CD14-positive monocyte (primary cell): ENCODE data around the gene TRNT1. TPM values are rescaled to one million over a fixed set of nuclear protein-coding genes. Genes with fewer than 3 reads are reported as not detected.

Experiments used
- DNase-seq, 3 donors: peaks; one replicate each; pipeline ENCODE4 v3.0.0-alpha.2; 2011 to 2022
- H2AFZ ChIP-seq: 2 replicates; pipeline ENCODE4 v1.6.0; 2012; ENCODE audit warnings: mild to moderate bottlenecking, low read depth, low read length, inconsistent platforms; ENCODE audit not compliant: insufficient read depth, poor library complexity, severe bottlenecking
- H3K27ac ChIP-seq, 2 donors: 1 replicate in 1 of 2; 2 replicates in 1 of 2; pipeline ENCODE4 v1.5.1; 2012 to 2013; ENCODE audit warnings: low read length in 2 of 2, control low read depth in 1 of 2, inconsistent platforms in 1 of 2, low read depth in 1 of 2, mild to moderate bottlenecking in 1 of 2
- H3K27me3 ChIP-seq, 2 donors: one replicate each; pipeline versions ENCODE4 v1.6.0 to v1.6.1; 2011 to 2013; ENCODE audit warnings: low read length in 2 of 2; ENCODE audit not compliant: control insufficient read depth in 2 of 2, insufficient read depth in 2 of 2
- H3K36me3 ChIP-seq, 2 donors: replicated peaks in 1 of 2; 1 replicate in 1 of 2; 2 replicates in 1 of 2; pipeline versions ENCODE4 v1.5.1 to v1.6.1; 2012 to 2013; ENCODE audit warnings: low read length in 2 of 2, control low read depth in 1 of 2, inconsistent platforms in 1 of 2, mild to moderate bottlenecking in 1 of 2; ENCODE audit not compliant: insufficient read depth in 2 of 2, control insufficient read depth in 1 of 2
- H3K4me1 ChIP-seq, 2 donors: 1 replicate in 1 of 2; 2 replicates in 1 of 2; pipeline versions ENCODE4 v1.5.1 to v1.6.1; 2012 to 2013; ENCODE audit warnings: low read length in 2 of 2, control low read depth in 1 of 2, inconsistent platforms in 1 of 2, mild to moderate bottlenecking in 1 of 2, moderate library complexity in 1 of 2; ENCODE audit not compliant: insufficient read depth in 2 of 2, control insufficient read depth in 1 of 2
- H3K4me2 ChIP-seq: replicated peaks from 2 replicates; pipeline ENCODE3; 2012; ENCODE audit warnings: low read length, moderate library complexity, mild to moderate bottlenecking; ENCODE audit not compliant: poor library complexity, severe bottlenecking; ENCODE audit errors: extremely low read depth
- H3K4me3 ChIP-seq, 3 experiments: fragments of 200-600 bp in 1 of 3; sonication (generic) in 1 of 3; replicated peaks in 1 of 3; 1 replicate in 2 of 3; 2 replicates in 1 of 3; pipeline ENCODE4 v1.5.1; 2011 to 2013; ENCODE audit warnings: low read length in 3 of 3, mild to moderate bottlenecking in 3 of 3, control low read depth in 2 of 3, low read depth in 2 of 3, inconsistent platforms in 1 of 3, moderate library complexity in 1 of 3
- H3K79me2 ChIP-seq: 2 replicates; pipeline ENCODE4 v1.6.0; 2012; ENCODE audit warnings: mild to moderate bottlenecking, control low read depth, inconsistent platforms, low read length, moderate library complexity; ENCODE audit not compliant: insufficient read depth
- H3K9ac ChIP-seq: 2 replicates; pipeline ENCODE4 v1.6.0; 2017; ENCODE audit warnings: low read length, mild to moderate bottlenecking; ENCODE audit not compliant: insufficient read depth, poor library complexity, severe bottlenecking
- H3K9me3 ChIP-seq, 2 donors: replicated peaks in 1 of 2; 1 replicate in 1 of 2; 2 replicates in 1 of 2; pipeline versions ENCODE4 v1.5.1 to v1.6.1; 2012 to 2013; ENCODE audit warnings: low read length in 2 of 2, control low read depth in 1 of 2; ENCODE audit not compliant: control insufficient read depth in 1 of 2, insufficient read depth in 1 of 2
- H4K20me1 ChIP-seq: 2 replicates; pipeline ENCODE4 v1.6.0; 2012; ENCODE audit warnings: mild to moderate bottlenecking, low read length, control low read depth, moderate library complexity; ENCODE audit not compliant: insufficient read depth
- H3K27ac Mint-ChIP-seq, 7 donors: one replicate each; pipeline ENCODE4 v1.8.0; 2020; ENCODE audit warnings: mild to moderate bottlenecking in 7 of 7, mixed read lengths in 7 of 7, moderate library complexity in 6 of 7, inconsistent platforms in 2 of 7
- H3K27me3 Mint-ChIP-seq, 3 donors: one replicate each; pipeline ENCODE4 v1.8.0; 2021 to 2022; ENCODE audit warnings: low read depth in 3 of 3, mild to moderate bottlenecking in 3 of 3, mixed read lengths in 3 of 3, moderate library complexity in 3 of 3, inconsistent platforms in 1 of 3
- H3K36me3 Mint-ChIP-seq, 2 donors: one replicate each; pipeline ENCODE4 v1.8.0; 2020; ENCODE audit warnings: mixed read lengths in 2 of 2, inconsistent platforms in 1 of 2, mild to moderate bottlenecking in 1 of 2
- H3K4me1 Mint-ChIP-seq: one replicate; pipeline ENCODE4 v1.8.0; 2020; ENCODE audit warnings: mild to moderate bottlenecking, mixed read lengths
- H3K4me3 Mint-ChIP-seq, 2 donors: one replicate each; pipeline ENCODE4 v1.8.0; 2020; ENCODE audit warnings: mild to moderate bottlenecking in 2 of 2, mixed read lengths in 2 of 2, moderate library complexity in 1 of 2
- H3K9me3 Mint-ChIP-seq, 7 donors: one replicate each; pipeline ENCODE4 v1.8.0; 2020 to 2022; ENCODE audit warnings: mixed read lengths in 7 of 7, mild to moderate bottlenecking in 6 of 7, moderate library complexity in 6 of 7, inconsistent platforms in 2 of 7
- CTCF ChIP-seq: fragments of 200-600 bp; IDR thresholded peaks from one replicate; pipeline ENCODE4 v1.8.0; 2022; ENCODE audit warnings: antibody characterized with exemption, mild to moderate bottlenecking
- WGBS: methylation state at CpG from one replicate; pipeline ENCODE4 v1.1.5; 2013; ENCODE audit warnings: missing lambda C conversion rate; ENCODE audit not compliant: insufficient coverage; 5-methylcytosine and 5-hydroxymethylcytosine counted together
- intact Hi-C, 2 donors: fragments of 100-400 bp; cut with micrococcal nuclease; formaldehyde crosslinking; loops; one replicate each; pipeline versions ENCODE4 v1.15.0 to v1.15.1; 2023
- polyA plus RNA-seq, 3 donors: library from polyadenylated mRNA; depleted of rRNA in 1 of 3; unstranded in 2 of 3; stranded (reverse) in 1 of 3; fragments of 300-500 nt in 2 of 3; fragments of >200 nt in 1 of 3; fragmentation: Illumina TruSeq in 2 of 3; gene quantifications; 1 replicate in 2 of 3; 2 replicates in 1 of 3; pipeline ENCODE4 v1.2.3, GENCODE V29; 2012 to 2021

Gene TRNT1
- polyA plus RNA-seq, 3 donors: 4.4 to 15.8 (median 10.3) TPM

- intact Hi-C loops: no loop called here
- WGBS: 89% methylated on average over 3 of the region's 7 CpGs
- H3K4me3 ChIP-seq: no peak overlapping the region
- H3K79me2 ChIP-seq: no peaks in the 10 kb centered on the region
- peaks cover 0 to 4% (median 2%) of the 10 kb centered on the region in 3 donors for H3K27me3 Mint-ChIP-seq
- no peaks in the 10 kb centered on the region for H3K27me3 ChIP-seq
- H3K36me3 ChIP-seq: no peaks in the 10 kb centered on the region
- H3K4me1 ChIP-seq: no peaks in the 10 kb centered on the region
- H3K9me3 Mint-ChIP-seq: peaks cover 0 to 17% (median 4%) of the 10 kb centered on the region in 7 donors
- no peak overlapping the region for H3K27ac Mint-ChIP-seq
- H3K9me3 ChIP-seq: no peaks in the 10 kb centered on the region
- no peaks in the 10 kb centered on the region for H3K36me3 Mint-ChIP-seq
- DNase-seq: no peak
- no peaks in the 10 kb centered on the region for H4K20me1 ChIP-seq
- no peak for TF ChIP-seq CTCF
- H3K9ac ChIP-seq: no peak overlapping the region
- no peak overlapping the region for H3K4me2 ChIP-seq
- no peak overlapping the region for H3K4me3 Mint-ChIP-seq
- H3K27ac ChIP-seq: no peak overlapping the region
- H3K4me1 Mint-ChIP-seq: peaks cover 5% of the 10 kb centered on the region
- no peak overlapping the region for H2AFZ ChIP-seq
Measured at GRCh38 chr3:3087716-3088465, 38.8 kb upstream of the TRNT1 start.

- no peak for DNase-seq
- H3K4me3 Mint-ChIP-seq: no peak overlapping the region
- Histone ChIP-seq H3K9ac (no peak overlapping the region), H3K79me2 (no peaks in the 10 kb centered on the region), H3K4me2 (no peak overlapping the region), H3K36me3 (no peaks in the 10 kb centered on the region), H3K4me1 (no peaks in the 10 kb centered on the region), H3K4me3 (no peak overlapping the region), H3K27ac (no peak overlapping the region), H3K27me3 (no peaks in the 10 kb centered on the region), H3K9me3 (no peaks in the 10 kb centered on the region), H4K20me1 (no peaks in the 10 kb centered on the region), H2AFZ (no peak overlapping the region)
- no peak overlapping the region for H3K27ac Mint-ChIP-seq
- no peak for TF ChIP-seq CTCF
- peaks cover 0 to 4% (median 2%) of the 10 kb centered on the region in 3 donors for H3K27me3 Mint-ChIP-seq
- no peaks in the 10 kb centered on the region for H3K36me3 Mint-ChIP-seq
- H3K9me3 Mint-ChIP-seq: peaks cover 0 to 21% (median 4%) of the 10 kb centered on the region in 7 donors
- H3K4me1 Mint-ChIP-seq: peaks cover 5% of the 10 kb centered on the region
- intact Hi-C loops: no loop called here
- WGBS: no CpG with 5 or more reads among the region's 4 CpGs
Measured at GRCh38 chr3:3089017-3089416, 37.7 kb upstream of the TRNT1 start.
